GM21390 (cell line): Measurements from ENCODE around the gene PTPRM.

Experiments used
- ATAC-seq: cut with Tn5 transposase; IDR thresholded peaks from one replicate; pipeline ENCODE4 v1.9.1; 2021; ENCODE audit not compliant: unreplicated experiment

Gene PTPRM

GRCh38 chr18:7885865-7886264, 318.7 kb downstream of the PTPRM start:
- no peak for ATAC-seq

DNA sequence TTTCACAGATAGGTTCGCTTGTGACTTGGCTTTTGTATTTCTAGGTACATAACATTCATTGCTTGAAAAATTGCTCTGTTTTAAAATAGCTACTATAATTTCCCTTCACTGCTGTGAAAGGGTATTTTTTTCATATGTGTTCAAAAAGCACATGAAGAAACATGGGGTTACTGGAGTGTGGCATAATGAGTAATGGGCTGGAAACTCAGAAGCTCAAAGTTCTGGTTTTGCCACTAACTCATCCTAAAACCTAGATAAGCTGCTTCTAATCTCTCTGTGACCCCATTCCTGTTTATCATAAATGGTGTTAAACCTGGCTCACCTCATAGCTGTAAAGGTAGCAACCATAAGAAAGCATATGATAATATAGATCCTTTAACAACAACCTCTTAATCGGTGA, 319.3 kb downstream of the PTPRM start:
- no peak for ATAC-seq

DNA sequence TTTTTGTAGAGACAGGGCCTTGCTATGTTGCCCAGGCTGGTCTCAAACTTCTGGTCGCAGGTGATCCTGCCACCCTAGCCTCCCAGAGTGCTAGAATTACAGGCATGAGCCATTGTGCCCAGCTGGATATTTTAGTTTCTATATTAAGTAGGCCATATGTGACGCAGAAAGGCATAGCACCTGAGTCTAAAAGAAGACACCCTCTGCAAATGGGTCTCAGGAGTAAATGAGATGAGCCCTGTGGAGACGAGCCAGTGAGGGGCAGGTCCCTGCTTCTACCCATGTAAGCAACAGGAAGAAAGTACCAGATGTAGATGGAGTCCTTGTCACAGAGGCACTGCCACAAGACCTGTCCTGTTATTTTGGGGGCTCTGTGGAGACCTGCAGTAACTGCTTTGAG, 322.4 kb downstream of the PTPRM start:
- ATAC-seq: no peak

- no peak for ATAC-seq
Measured at GRCh38 chr18:7890075-7890474, 323.0 kb downstream of the PTPRM start.

DNA sequence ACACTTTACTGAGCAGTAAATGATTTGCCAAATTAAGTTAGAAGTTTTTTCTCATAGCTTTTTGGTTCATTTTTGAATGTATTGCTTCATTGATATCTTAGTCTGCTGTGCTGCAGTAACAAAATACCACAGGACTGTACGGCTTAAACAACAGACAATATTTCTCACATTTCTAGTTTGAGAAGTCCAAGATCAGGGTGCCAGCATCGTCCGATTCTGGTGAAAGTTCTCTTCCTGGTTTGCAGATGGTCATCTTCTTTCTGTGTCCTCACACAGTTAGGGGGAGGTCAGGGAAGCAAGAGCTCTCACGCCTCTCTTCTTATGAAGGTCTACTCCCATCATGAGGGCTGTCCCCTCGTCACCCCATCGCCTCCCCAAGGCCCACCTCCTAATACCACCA, 325.4 kb downstream of the PTPRM start:
- ATAC-seq: no peak

DNA sequence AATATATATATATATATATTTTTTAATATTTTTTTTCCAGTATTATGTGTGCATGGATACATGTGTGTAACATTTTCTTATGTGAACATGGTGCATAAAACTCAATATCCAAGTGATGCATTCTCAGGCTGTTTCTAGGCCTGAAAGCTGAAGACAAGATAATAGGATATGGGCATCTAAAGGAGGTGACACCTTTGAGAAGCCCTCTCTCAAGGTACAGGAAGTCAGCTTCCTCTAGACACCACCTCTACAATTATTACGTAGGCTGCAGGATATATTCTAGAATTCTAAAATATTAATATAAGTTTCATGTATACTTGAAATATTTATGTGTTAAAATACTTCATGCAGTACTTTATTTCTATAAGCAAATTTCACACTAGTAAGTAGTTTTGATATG, 327.5 kb downstream of the PTPRM start:
- no peak for ATAC-seq

DNA sequence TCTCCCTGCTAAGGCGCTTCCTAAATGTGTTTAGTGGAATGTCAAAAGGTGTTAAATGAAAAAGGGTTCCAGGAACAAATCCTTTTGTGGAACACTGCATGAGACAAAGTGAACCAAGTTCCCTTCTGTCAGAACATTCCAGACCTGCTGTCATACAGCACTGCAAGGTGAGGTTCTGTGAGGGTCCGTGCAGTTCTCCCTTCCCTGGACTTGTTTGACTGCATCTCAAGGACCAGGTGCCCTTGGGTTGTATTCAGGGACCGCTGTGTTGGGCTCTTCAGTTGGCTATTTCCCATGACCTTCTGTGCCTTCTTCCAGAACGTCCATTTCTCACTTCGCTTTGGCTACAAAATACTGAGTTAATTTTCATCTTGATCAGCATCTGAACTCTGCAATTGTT, 328.2 kb downstream of the PTPRM start:
- ATAC-seq: no peak

DNA sequence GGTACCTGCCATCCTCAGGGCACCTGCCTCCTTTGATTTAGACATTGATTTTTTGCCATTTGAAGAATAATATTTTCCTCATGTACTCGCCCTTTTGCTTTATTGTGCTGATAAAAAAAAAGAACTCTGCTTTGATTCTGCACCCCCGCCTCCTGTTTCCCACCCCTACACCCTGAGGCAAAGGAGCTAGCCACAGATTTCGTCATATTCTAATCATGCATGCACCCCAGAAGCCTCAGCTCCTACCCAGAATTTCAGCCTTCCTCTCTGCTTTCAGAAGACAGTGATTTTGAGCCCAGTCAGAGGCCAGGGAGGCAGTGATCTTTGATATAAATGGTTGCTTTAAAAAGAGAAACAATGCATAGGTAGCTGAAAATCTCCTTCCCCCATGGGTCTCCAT, 329.0 kb downstream of the PTPRM start:
- no peak for ATAC-seq

- no peak for ATAC-seq
Measured at GRCh38 chr18:7896805-7897518, 329.8 kb downstream of the PTPRM start.

- no peak for ATAC-seq
Measured at GRCh38 chr18:7898181-7898580, 331.1 kb downstream of the PTPRM start.

DNA sequence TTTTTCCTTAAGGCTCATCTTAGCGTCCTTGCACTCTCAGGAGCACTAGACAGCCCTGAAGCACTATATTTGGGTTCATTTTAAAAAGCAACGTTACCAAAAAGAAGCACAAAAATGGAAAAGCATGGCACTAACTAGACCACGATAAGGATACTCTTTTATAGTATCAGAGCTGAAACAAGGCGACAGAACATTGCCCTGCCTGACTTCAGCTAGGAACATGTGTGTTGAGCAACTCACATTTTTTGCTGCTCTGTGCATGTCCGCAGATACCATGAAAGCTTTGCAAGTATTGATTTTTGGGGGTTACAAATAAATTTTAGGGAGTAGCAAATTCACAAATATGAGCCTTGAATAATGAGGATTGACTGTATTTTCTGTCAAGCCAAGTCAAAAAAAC, 332.0 kb downstream of the PTPRM start:
- ATAC-seq: no peak

DNA sequence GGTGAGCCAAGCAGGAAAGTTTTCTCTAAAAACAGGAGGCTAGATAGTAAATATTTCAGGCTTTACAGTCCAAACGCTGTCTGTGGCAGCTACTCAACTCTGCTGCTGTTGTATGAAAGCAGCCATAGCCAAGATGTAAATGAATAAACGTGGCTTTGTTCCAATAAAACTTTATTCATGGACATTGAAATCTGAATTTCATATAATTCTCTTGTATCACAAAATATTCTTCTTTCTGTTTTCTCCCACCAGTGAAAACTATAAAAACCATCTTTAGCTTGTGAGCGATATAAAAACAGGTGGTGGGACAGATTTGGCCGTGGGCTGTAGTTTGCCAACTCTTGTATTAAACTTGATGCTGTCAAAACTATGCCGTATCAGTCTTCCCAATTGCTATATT, 333.0 kb downstream of the PTPRM start:
- no peak for ATAC-seq

GRCh38 chr18:7901657-7902056, 334.5 kb downstream of the PTPRM start:
- no peak for ATAC-seq

- ATAC-seq: no peak
Measured at GRCh38 chr18:7902399-7902839, 335.3 kb downstream of the PTPRM start.

DNA sequence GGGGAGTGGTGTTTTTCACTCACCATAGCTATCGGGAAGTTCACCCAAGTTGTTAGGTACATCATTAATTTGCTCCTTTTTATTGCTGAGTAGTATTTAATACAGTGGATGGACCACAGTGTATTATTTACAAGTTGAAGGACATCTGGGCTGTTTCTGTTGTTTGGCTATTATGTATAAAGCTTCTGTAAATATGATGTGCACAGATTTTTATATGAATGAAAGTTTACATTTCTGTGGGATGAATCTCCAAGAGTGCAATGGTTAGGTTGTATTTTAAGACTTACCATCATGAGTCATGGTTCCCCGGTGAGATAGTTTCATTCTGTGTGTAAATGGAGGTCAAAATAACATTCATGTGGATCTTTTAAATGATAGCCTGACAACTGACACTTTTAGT, 337.4 kb downstream of the PTPRM start:
- ATAC-seq: no peak

GRCh38 chr18:7908681-7909299, 341.7 kb downstream of the PTPRM start:
- ATAC-seq: no peak

DNA sequence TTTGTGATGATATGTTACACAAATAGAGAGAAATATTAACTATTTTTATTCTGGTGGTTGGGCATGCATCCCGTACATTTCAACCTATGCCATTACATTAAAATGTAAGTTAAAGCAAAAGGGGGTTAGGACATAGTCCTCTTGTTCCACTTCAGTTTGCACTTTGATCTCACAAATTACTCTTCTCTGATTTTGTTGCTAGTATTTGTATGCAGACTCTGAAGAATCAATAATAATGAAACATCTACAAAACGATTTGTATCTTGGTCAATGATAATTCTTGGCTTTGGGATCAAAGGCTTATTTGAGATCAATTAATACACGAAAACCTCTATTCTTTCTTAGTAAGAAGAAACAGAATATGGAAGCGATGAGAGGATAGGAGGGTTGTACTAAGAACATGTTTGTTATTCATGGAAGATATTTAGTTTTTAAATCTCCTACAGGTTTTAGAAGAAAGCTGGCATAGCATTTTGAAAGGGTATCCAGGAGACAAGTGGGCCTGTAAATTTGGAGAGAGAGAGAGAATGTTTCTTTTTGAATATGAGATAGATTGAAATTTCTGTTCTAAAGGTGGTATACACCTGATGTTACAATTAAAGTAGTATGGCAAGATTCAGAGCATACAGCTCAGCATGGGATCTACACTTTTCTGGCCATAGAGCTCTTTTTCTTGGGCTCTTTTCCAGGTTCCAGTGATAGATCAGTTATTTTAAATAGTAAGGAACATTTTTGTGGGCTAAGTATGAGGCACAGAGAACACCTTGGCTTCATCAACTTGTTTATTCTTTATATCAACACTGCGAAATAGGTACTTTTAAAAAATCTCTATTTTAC, 347.9 kb downstream of the PTPRM start:
- no peak for ATAC-seq

GRCh38 chr18:7918701-7919100, 351.6 kb downstream of the PTPRM start:
- no peak for ATAC-seq

DNA sequence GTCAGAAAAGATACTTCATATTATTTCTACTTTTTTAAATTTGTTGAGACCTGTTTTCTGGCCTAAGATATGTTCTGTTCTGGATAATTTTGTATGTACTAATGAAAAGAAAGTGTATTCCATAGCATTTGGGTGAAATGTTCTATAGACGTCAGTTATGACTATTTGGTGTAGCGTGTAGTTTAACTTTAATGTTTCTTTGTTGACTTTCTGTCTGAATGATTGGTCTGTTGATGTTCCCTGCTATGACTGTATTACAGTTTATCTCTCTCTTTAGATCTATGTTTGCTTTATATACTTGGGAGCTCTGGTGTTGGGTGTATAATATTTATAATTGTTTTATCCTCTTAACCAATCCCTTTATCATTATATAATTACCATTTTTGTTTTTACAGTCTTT, 352.4 kb downstream of the PTPRM start:
- ATAC-seq: no peak

DNA sequence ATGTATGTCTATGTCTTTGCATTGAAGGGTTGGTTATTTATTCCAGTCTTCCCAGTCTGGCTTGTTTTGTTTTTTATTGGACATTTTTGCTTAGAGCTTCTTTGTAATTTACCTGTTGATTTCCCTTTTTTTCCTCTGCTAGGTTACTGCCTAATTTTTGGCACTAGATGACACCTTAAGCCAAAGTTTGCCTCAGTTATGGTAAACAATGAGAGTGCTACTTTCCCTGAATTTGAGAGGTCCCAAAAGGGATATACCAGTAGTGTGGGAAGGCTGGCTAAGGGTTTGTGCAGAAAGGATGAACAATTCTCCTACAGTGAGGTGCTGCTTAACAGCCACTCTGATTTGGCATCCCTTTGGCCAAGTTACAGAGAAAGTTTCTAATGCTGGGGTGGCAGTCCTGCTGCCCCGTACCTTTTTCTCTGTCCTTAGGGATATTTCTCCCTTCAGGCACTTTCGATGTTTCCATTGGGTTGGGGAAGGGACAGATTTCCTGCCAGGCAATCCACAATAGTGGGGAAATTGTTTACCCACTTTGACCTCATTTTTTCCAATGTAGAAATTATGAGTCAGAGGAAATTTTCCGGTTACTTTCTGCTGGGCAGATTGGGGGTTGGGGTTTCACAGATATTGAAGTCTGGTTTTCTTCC, 354.9 kb downstream of the PTPRM start:
- no peak for ATAC-seq

DNA sequence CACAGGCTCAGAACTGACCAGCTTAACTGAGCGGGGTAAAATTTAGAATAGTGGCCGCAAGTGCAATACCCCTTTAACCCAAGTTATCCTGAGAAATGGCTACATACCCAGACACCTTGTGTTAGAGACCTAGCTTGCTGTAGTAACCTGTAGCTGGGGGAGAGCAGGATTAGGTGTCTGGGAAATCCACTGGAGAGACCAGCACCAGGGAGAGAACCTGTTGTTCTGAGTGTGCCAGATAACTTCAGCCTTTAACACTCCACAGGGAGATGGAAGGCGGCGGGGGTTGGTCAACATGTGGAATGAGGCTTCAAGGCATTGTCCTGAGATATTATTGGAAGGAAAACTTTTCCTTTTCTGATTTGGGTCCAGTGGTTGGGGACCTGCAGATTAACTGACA, 356.0 kb downstream of the PTPRM start:
- no peak for ATAC-seq

- ATAC-seq: no peak
Measured at GRCh38 chr18:7924616-7925015, 357.5 kb downstream of the PTPRM start.
